HEK293 (cell line): ENCODE results near the gene MGAT2.

ENCODE experiments used
- GLI2 ChIP-seq: fragments of 450-650 bp; formaldehyde crosslinking; IDR thresholded peaks from 2 replicates; pipeline ENCODE4; 2017; ENCODE audit warnings: missing biosample characterization, missing genetic modification characterization, low read depth, borderline replicate concordance
- PRDM2 ChIP-seq: fragments of 450-650 bp; formaldehyde crosslinking; IDR thresholded peaks from 2 replicates; pipeline ENCODE4 v1.5.1; 2016; ENCODE audit warnings: missing biosample characterization, missing genetic modification characterization, borderline replicate concordance
- ZIC2 ChIP-seq: fragments of 450-650 bp; formaldehyde crosslinking; IDR thresholded peaks from 2 replicates; pipeline ENCODE4 v1.5.1; 2016; ENCODE audit warnings: missing biosample characterization, missing genetic modification characterization
- ZNF112 ChIP-seq: fragments of 450-650 bp; formaldehyde crosslinking; IDR thresholded peaks from 2 replicates; pipeline ENCODE4 v1.5.0; 2017; ENCODE audit warnings: missing biosample characterization, missing genetic modification characterization
- ZNF157 ChIP-seq: fragments of 450-650 bp; formaldehyde crosslinking; IDR thresholded peaks from 2 replicates; pipeline ENCODE4 v1.5.1; 2016; ENCODE audit warnings: missing biosample characterization, missing genetic modification characterization
- ZNF16 ChIP-seq: fragments of 450-650 bp; formaldehyde crosslinking; IDR thresholded peaks from 2 replicates; pipeline ENCODE4 v1.5.1; 2016; ENCODE audit warnings: low read depth, missing biosample characterization, missing genetic modification characterization
- ZNF18 ChIP-seq: fragments of 450-650 bp; formaldehyde crosslinking; IDR thresholded peaks from 2 replicates; pipeline ENCODE4 v1.5.1; 2016; ENCODE audit warnings: missing biosample characterization, missing genetic modification characterization
- ZNF223 ChIP-seq: fragments of 450-650 bp; formaldehyde crosslinking; IDR thresholded peaks from 2 replicates; pipeline ENCODE4 v1.5.1; 2016; ENCODE audit warnings: missing biosample characterization, missing genetic modification characterization
- ZNF24 ChIP-seq: fragments of 450-650 bp; formaldehyde crosslinking; IDR thresholded peaks from 2 replicates; pipeline ENCODE4 v1.5.1; 2016; ENCODE audit warnings: missing biosample characterization, missing genetic modification characterization
- ZNF292 ChIP-seq: fragments of 450-650 bp; formaldehyde crosslinking; IDR thresholded peaks from 2 replicates; pipeline ENCODE4 v1.5.1; 2016; ENCODE audit warnings: low read depth, missing biosample characterization, missing genetic modification characterization, borderline replicate concordance
- ZNF341 ChIP-seq: fragments of 450-650 bp; formaldehyde crosslinking; IDR thresholded peaks from 2 replicates; pipeline ENCODE4; 2016; ENCODE audit warnings: low read depth, missing biosample characterization, missing genetic modification characterization
- ZNF362 ChIP-seq: fragments of 450-650 bp; formaldehyde crosslinking; IDR thresholded peaks from 2 replicates; pipeline ENCODE4 v1.5.1; 2016; ENCODE audit warnings: missing biosample characterization, missing genetic modification characterization
- ZNF391 ChIP-seq: fragments of 450-650 bp; formaldehyde crosslinking; IDR thresholded peaks from 2 replicates; pipeline ENCODE4 v1.5.1; 2016; ENCODE audit warnings: low read depth, missing biosample characterization, missing genetic modification characterization, borderline replicate concordance
- ZNF394 ChIP-seq: fragments of 450-650 bp; formaldehyde crosslinking; IDR thresholded peaks from 2 replicates; pipeline ENCODE4 v1.5.1; 2016; ENCODE audit warnings: missing biosample characterization, missing genetic modification characterization, mild to moderate bottlenecking, moderate library complexity, borderline replicate concordance
- ZNF426 ChIP-seq: fragments of 450-650 bp; formaldehyde crosslinking; IDR thresholded peaks from 2 replicates; pipeline ENCODE4 v1.5.1; 2017; ENCODE audit warnings: missing biosample characterization, missing genetic modification characterization, mild to moderate bottlenecking, inconsistent platforms, moderate library complexity
- ZNF514 ChIP-seq: fragments of 450-650 bp; formaldehyde crosslinking; IDR thresholded peaks from 2 replicates; pipeline ENCODE4 v1.5.1; 2016; ENCODE audit warnings: missing biosample characterization, missing genetic modification characterization
- ZNF664 ChIP-seq: fragments of 450-650 bp; formaldehyde crosslinking; IDR thresholded peaks from 2 replicates; pipeline ENCODE4 v1.5.1; 2016; ENCODE audit warnings: missing biosample characterization, missing genetic modification characterization
- ZNF701 ChIP-seq: fragments of 450-650 bp; formaldehyde crosslinking; IDR thresholded peaks from 2 replicates; pipeline ENCODE4 v1.5.1; 2016; ENCODE audit warnings: missing biosample characterization, missing genetic modification characterization
- ZNF707 ChIP-seq: fragments of 450-650 bp; formaldehyde crosslinking; IDR thresholded peaks from 2 replicates; pipeline ENCODE4 v1.5.1; 2016; ENCODE audit warnings: missing biosample characterization, missing genetic modification characterization
- ZNF76 ChIP-seq: fragments of 450-650 bp; formaldehyde crosslinking; IDR thresholded peaks from 2 replicates; pipeline ENCODE4; 2016; ENCODE audit warnings: low read depth, missing biosample characterization, missing genetic modification characterization, borderline replicate concordance
- ZNF830 ChIP-seq: fragments of 450-650 bp; IDR thresholded peaks from 2 replicates; pipeline ENCODE4 v1.5.0; 2018; ENCODE audit warnings: missing biosample characterization, missing genetic modification characterization, low read depth, mild to moderate bottlenecking, moderate library complexity
- TF ChIP-seq, protein P1 (sequence below): fragments of 450-650 bp; formaldehyde crosslinking; IDR thresholded peaks from 2 replicates; pipeline ENCODE4 v1.5.1; 2016; ENCODE audit warnings: missing biosample characterization, missing genetic modification characterization
- TF ChIP-seq, protein P2 (sequence below): fragments of 450-650 bp; formaldehyde crosslinking; IDR thresholded peaks from 2 replicates; pipeline ENCODE4 v1.5.1; 2017; ENCODE audit warnings: missing biosample characterization, missing genetic modification characterization

The MGAT2 gene

GRCh38 chr14:49598485-49599300 lies 21.9 kb upstream of the MGAT2 start, which contains the start of gene LRR1 (continued):
- TF ChIP-seq ZNF223 (tag by site-specific recombination) (no peak), ZNF426 (no peak), ZNF18 (no peak), ZNF362 (no peak), ZNF701 (no peak), ZNF391 (tag by site-specific recombination) (no peak), ZNF292 (tag by site-specific recombination) (no peak), ZNF394 (tag by site-specific recombination) (peak; percentile 64; the same call in 1 of the 2 replicates), ZNF24 (tag by site-specific recombination) (no peak), ZNF76 (tag by site-specific recombination) (no peak; the same call in 1 of the 2 replicates), ZIC2 (tag by site-specific recombination) (no peak), ZNF830 (tag by site-specific recombination) (no peak), ZNF157 (tag by site-specific recombination) (no peak), GLI2 (no peak), ZNF341 (tag by site-specific recombination) (peak; percentile 54), ZNF112 (no peak), ZNF514 (tag by site-specific recombination) (no peak), PRDM2 (tag by site-specific recombination) (no peak), ZNF664 (tag by site-specific recombination) (no peak), ZNF707 (tag by site-specific recombination) (no peak), ZNF16 (no peak)
- TF ChIP-seq, protein P1, sequence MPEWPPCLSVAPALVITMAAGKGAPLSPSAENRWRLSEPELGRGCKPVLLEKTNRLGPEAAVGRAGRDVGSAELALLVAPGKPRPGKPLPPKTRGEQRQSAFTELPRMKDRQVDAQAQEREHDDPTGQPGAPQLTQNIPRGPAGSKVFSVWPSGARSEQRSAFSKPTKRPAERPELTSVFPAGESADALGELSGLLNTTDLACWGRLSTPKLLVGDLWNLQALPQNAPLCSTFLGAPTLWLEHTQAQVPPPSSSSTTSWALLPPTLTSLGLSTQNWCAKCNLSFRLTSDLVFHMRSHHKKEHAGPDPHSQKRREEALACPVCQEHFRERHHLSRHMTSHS (tag by site-specific recombination) = no peak
- TF ChIP-seq, protein P2, sequence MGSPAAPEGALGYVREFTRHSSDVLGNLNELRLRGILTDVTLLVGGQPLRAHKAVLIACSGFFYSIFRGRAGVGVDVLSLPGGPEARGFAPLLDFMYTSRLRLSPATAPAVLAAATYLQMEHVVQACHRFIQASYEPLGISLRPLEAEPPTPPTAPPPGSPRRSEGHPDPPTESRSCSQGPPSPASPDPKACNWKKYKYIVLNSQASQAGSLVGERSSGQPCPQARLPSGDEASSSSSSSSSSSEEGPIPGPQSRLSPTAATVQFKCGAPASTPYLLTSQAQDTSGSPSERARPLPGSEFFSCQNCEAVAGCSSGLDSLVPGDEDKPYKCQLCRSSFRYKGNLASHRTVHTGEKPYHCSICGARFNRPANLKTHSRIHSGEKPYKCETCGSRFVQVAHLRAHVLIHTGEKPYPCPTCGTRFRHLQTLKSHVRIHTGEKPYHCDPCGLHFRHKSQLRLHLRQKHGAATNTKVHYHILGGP (tag by site-specific recombination) = no peak
